Fibroblast of skin of back (primary cell): ENCODE results near the gene TMEM270.
"Not testable (repeated sequence)": the region's sequence is repeated elsewhere in the genome, so short reads cannot be mapped to it uniquely, and the experiment has no call there.

ENCODE experiments used
- DNase-seq: peaks from one replicate; pipeline ENCODE4 v3.0.0-alpha.2; 2013

The TMEM270 gene

DNA sequence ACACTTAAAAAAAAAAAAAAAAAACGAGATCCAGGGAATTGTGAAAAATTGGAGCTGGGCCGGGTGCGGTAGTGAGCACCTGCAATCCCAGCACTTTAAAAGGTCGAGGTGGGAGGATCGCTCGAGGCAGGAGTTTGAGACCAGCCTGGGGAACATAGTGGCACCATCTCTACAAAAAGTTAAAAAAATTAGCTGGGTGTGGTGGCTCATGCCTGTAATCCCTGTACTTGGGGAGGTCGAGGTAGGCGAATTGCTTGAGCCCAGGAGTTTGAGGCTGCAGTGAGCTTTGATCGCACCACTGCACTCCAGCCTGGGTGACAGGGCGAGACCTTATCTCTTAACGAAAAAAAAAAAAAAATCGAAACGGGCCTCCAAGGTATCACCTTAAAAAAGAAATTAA, 28.2 kb upstream of the TMEM270 start:
- no peak for DNase-seq

GRCh38 chr7:73833251-73833919, 27.6 kb upstream of the TMEM270 start:
- DNase-seq: peak; percentile 34

DNA sequence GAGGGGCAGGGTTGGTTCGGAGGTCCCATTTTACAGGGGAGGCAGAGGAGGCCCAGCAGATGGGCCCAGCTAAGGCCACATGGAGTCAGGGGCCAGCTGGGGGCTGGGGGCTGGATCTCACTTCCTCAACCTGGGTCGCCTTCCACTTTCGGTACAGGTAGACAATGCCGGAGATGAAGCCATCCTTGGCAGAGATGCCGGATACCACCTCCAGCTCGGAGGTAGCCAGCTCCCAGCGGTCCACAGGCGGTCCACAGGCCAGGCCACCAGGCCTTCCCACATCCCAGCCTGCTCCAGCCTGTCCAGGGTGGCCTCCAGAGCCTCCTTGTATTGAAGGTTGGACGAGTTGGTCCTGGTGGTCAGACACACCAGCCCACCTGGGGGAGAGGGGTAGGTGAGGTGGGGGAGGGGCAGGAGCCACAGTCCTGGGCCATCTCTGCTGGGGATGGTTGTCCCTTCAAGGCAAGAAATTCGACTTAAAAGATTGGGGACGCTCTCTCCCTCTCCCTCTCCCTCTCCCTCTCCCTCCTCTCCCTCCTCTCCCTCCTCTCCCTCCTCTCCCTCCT, 26.2 kb upstream of the TMEM270 start:
- DNase-seq: no peak

DNA sequence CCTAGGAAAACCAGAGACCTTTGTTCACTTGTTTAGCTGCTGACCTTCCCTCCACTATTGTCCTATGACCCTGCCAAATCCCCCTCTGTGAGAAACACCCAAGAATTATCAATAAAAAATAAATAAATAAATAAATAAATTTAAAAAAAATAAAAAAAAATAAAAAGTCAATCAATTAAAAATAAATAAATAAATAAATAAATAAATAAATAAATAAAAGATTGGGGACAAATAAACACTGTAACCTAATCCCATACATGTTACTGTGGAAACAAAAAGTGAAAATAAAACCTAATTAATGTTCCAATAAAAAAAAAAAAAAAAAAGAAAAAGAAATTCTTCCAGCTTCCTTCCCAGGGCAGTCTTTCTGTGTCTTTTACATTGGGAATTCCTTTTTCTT, 23.8 kb upstream of the TMEM270 start:
- DNase-seq: not testable (repeated sequence)

- DNase-seq: no peak
Measured at GRCh38 chr7:73838642-73839041, 22.3 kb upstream of the TMEM270 start.

- DNase-seq: no peak
Measured at GRCh38 chr7:73839290-73839689, 21.7 kb upstream of the TMEM270 start.

- DNase-seq: no peak
Measured at GRCh38 chr7:73839743-73840714, 20.9 kb upstream of the TMEM270 start.

- no peak for DNase-seq
Measured at GRCh38 chr7:73840715-73841379, 20.1 kb upstream of the TMEM270 start.

GRCh38 chr7:73841689-73842066, 19.3 kb upstream of the TMEM270 start:
- DNase-seq: no peak

- peak; percentile 94 for DNase-seq
Measured at GRCh38 chr7:73842067-73842976, 18.6 kb upstream of the TMEM270 start, which contains the start of gene METTL27. METTL27 (minus strand) TSS chr7:73842516; CDS start chr7:73842140, 376 bp downstream.

GRCh38 chr7:73844131-73844547, 16.8 kb upstream of the TMEM270 start:
- DNase-seq: no peak

- peak; percentile 74 for DNase-seq
Measured at GRCh38 chr7:73844848-73845460, 16.0 kb upstream of the TMEM270 start.

DNA sequence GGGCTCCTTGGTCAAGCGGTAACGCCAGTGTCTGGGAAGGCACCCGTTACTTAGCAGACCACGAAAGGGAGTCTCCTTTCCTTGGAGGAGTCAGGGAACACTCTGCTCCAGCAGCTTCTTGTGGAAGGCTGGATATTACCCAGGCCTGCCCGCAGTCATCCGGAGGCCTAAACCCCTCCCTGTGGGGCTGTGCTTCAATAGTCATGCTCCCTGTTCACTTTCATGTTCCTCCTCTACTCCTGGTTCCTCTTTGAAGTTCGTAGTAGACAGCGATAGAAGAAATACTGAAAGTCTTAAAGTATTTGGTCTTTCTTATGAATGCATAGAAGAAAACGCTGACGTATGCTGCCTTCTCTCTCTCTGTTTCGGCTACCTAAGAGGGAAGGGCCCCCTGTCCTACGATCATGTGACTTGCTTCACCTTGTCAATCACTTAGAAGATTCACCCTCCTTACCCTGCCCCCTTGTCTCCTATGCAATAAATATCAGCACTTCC, 15.2 kb upstream of the TMEM270 start:
- not testable (repeated sequence) for DNase-seq

DNA sequence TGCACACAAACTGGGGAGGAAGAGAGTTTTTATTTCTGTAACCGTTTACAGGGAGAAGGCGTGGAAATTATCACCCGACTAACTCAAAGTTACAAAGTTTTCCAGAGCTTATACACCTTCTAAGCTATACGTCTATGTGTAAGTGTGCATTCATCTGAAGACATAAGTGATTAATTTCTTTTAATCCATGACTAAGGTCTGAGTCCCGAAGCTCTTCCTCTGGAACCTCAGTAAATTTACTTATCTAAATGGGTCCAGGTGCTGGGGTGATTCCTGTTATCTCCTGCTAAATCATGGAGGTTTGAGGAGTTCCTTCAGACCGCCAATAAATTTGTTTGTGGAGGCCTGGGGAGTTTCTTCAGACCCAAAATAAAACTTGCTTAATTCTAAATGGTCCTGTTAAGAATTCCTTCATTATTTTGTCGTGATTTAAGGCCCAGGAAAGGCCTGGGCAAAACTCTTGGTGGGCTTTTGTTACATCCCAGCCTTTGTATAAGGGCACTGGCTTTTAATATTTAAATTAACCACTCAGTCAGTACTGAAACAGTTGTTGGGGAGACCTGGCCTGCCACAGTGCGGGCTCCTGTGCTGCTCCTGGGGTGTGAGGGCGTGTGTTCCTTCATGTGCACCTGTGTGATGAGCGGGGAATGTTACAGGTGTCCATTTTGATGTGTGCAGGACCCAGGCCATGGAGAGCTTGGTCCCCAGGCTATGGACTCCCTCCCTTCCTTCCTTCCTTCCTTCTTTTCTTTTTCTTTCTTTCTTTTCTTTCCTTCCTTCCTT, 12.8 kb upstream of the TMEM270 start:
- DNase-seq: no peak

DNA sequence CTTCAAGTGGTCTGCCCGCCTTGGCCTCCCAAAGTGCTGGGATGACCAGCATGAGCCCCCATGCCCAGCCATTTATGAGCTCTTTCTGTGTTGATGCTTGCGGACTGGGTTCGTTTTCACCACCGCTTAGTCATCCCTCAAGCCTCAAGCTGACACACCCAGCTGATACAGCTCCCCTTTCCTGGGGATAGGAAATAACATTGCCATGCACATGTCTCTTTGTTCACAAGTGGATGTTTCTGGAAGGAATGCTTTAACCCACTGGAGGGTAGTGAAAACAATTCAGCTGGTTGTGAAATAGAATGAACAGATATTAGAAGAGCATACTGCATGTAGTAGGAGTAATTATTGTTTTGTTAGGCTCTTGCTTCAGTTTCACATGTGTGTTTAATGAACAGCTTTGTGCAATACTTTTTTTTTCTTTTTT, 10.2 kb upstream of the TMEM270 start:
- peak; percentile 100 for DNase-seq

- peak; percentile 99 for DNase-seq
Measured at GRCh38 chr7:73851410-73852338, 9.3 kb upstream of the TMEM270 start.

- no peak for DNase-seq
Measured at GRCh38 chr7:73852500-73852899, 8.5 kb upstream of the TMEM270 start.

DNA sequence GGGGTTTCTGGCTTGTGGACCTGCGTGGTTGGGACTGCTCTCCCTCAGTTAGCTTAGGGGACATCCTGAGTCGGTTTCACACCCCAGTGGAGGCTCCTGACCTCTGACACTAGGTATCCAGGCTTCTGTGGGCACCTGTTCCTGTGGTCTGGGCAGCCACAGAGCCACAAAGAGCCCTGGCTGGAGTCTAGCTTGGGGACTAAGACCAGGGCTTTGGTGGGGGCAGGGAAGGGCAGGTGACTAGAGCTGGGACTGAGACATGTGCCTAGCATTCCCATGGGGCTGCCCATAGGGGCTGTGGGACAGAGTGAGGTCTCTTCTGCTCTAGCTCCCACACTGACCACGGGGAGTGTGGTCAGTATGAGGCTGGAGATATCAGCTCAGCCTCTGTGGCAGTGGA, 4.0 kb upstream of the TMEM270 start:
- DNase-seq: no peak

- DNase-seq: no peak
Measured at GRCh38 chr7:73858807-73859206, 2.2 kb upstream of the TMEM270 start.
